Activated CD4-positive, alpha-beta T cell treated with anti-CD3 and anti-CD28 coated beads, Interleukin-2, Interleukin-6, amounts not matched to agents 100 ng/mL and 50 ng/mL, durations not matched to agents 16 hours and 8 hours (primary cell): ENCODE measurements around the gene PERCC1.
A peak's percentile ranks its signal among the peaks of the same experiment; 100 is the strongest.
"Not testable (repeated sequence)": the region's sequence is repeated elsewhere in the genome, so short reads cannot be mapped to it uniquely, and the experiment has no call there.

Experiments used
- DNase-seq: peaks from one replicate; pipeline ENCODE4 v3.0.0-alpha.2; 2020

PERCC1 gene

GRCh38 chr16:1470481-1471251, 39.8 kb downstream of the PERCC1 start:
- no peak for DNase-seq

- DNase-seq, result no peak
Measured at GRCh38 chr16:1471569-1472194, 40.8 kb downstream of the PERCC1 start.

- DNase-seq, result no peak
Measured at GRCh38 chr16:1472974-1473373, 42.1 kb downstream of the PERCC1 start.

- DNase-seq, result no peak
Measured at GRCh38 chr16:1474082-1474795, 43.4 kb downstream of the PERCC1 start.

GRCh38 chr16:1474796-1475551, 44.1 kb downstream of the PERCC1 start, which contains the start of gene CLCN7:
CLCN7 (minus strand) TSS chr16:1475028; CDS start chr16:1474974, 54 bp downstream.
- DNase-seq, result peak; percentile 93

- no peak for DNase-seq
Measured at GRCh38 chr16:1475552-1476114, 44.8 kb downstream of the PERCC1 start.

- no peak for DNase-seq
Measured at GRCh38 chr16:1477033-1477432, 46.2 kb downstream of the PERCC1 start.

- DNase-seq, result not testable (repeated sequence)
Measured at GRCh38 chr16:1478937-1479336, 48.1 kb downstream of the PERCC1 start.

- DNase-seq, result no peak
Measured at GRCh38 chr16:1481906-1482835, 51.3 kb downstream of the PERCC1 start.
